ENCODE measurements around the gene C3orf52. TPM values are rescaled to one million over a fixed set of nuclear protein-coding genes. Genes with fewer than 3 reads are reported as not detected.

C3orf52 gene
- total and polyA plus RNA-seq, 5 experiments from 2014 or later, result 0.54 to 0.96 (median 0.94) TPM

DNA sequence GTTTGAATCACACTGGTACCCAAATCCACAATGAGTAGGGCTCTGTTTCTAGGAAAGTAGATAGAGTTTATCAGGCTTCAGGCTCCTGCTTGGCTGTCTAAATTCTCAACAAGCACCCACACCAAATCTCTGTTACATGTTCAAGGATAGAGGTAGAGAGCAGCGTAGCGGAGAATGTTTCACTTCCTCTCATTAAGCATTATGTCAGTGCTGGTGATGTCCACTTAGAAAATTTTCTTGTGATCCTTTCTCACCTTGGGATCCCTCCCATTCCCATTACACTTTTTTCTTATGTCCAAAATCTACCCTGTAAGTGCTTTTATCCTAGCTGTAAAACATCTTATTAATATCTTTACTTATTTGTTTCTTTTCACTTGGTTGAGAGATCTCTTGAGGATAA is 81.6 kb downstream of the C3orf52 start:
- ATAC-seq (no peak), DNase-seq (no peak)
- Mint-ChIP-seq H3K9me3 (peaks cover 0 to 18% (median 9%) of the 10 kb centered on the region in 9 donors), H3K4me3 (no peak overlapping the region), H3K27ac (peak overlapping the region in 1 of 10 donors; percentile 39), H3K27me3 (no peaks in the 10 kb centered on the region), H3K36me3 (peaks cover 0 to 10% (median 0%) of the 10 kb centered on the region in 3 donors), H3K4me1 (peaks cover 0 to 4% (median 0%) of the 10 kb centered on the region in 4 donors)
- POLR2A ChIA-PET, result no interaction called here

Small RNA genes lying within 50 kb of the gene (microRNA-seq; reads per million reads assigned to microRNA genes)
- not detected for gene MIR567 (ENCODE audit: borderline microRNAs expressed)

Other genes with a start within 250 kb of the C3orf52 start
- gene PHLDB2, start 227.1 kb upstream of the C3orf52 start, total RNA-seq, result 1 to 10 TPM; 2.1 to 3.0 TPM
- gene PHLDB2, start 227.1 kb upstream of the C3orf52 start, polyA plus RNA-seq, result 1 to 10 TPM in 1 of 3 donors, under 1 TPM in 2; 0.46 to 4.6 (median 0.53) TPM
- 10 to 100 TPM; 33.0 to 40.0 TPM for gene ABHD10, start 107.4 kb upstream of the C3orf52 start, total RNA-seq
- gene ABHD10, start 107.4 kb upstream of the C3orf52 start, polyA plus RNA-seq, result 10 to 100 TPM; 31.3 to 40.9 (median 39.2) TPM
- not detected for gene TAGLN3, start 87.5 kb upstream of the C3orf52 start, total RNA-seq
- not detected for gene TAGLN3, start 87.5 kb upstream of the C3orf52 start, polyA plus RNA-seq
- gene TMPRSS7, start 51.7 kb upstream of the C3orf52 start, total RNA-seq, result not detected
- under 1 TPM in 2 of 3 donors, not detected in 1; 0.08 to 0.12 TPM for gene TMPRSS7, start 51.7 kb upstream of the C3orf52 start, polyA plus RNA-seq
- gene GCSAM, start 46.9 kb downstream of the C3orf52 start, total RNA-seq, result 10 to 100 TPM; 15.1 TPM
- 10 to 100 TPM; 18.1 to 25.3 (median 22.0) TPM for gene GCSAM, start 46.9 kb downstream of the C3orf52 start, polyA plus RNA-seq
- not detected for gene SLC9C1, start 207.8 kb downstream of the C3orf52 start, total RNA-seq
- gene SLC9C1, start 207.8 kb downstream of the C3orf52 start, polyA plus RNA-seq, result not detected
- gene CD200, start 246.8 kb downstream of the C3orf52 start, total RNA-seq, result 1 to 10 TPM; 1.7 to 1.8 TPM
- gene CD200, start 246.8 kb downstream of the C3orf52 start, polyA plus RNA-seq, result 1 to 10 TPM in 1 of 3 donors, under 1 TPM in 2; 0.76 to 1.1 (median 0.79) TPM